Measurements from ENCODE around the gene FAF1.
A peak's percentile ranks its signal among the peaks of the same experiment; 100 is the strongest.

FAF1 gene

DNA sequence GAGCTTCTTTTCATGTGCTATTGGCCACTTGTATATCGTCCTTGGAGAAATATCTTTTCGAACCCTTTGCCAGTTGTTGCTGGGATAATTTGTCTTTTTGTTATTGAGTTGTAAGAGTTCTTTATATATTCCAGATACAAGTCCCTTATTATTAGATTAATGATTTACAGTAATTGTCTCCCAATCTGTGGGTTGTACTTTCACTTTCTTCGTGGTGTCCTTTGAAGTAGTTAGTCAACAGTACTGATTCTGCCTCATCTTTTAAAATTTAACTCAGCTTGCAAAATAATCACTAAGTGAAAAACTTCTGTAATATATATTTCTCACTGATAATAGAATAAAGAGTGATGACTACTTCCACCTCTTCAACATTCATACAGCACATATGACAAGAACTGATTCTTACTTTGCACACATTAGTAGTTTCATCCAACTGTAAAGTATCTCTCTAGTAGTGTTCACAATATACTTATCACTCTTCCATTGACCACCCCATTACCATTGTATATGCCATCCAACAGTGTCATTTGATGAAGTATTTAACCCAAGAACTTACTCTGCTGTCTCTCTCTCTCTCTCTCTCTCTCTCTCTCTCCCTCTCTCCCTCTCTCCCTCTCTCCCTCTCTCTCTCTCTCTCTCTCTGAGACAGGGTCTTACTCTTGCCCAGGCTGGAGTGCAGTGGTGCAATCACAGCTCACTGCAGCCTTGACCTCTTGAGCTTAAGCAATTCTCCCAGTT, 432.6 kb downstream of the FAF1 start:
- no peak for DNase-seq

DNA sequence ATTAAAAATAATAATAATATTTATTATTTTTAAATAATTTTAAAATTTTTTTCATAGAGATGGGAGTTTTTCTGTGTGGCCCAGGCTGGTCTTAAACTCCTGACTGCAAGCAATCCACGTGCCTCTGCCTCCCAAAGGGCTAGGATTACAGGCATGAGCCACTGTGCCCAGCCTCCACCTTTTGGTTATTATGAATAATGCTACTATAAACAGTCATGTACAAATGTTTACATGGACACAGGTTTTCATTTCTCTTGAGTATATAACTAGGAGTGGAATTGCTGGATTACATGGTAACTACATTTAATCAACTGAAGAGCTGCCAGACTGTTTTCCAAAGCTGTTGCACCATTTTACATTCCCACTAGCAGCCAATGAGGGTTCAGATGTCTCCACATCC, 433.6 kb downstream of the FAF1 start:
- no peak for DNase-seq

DNA sequence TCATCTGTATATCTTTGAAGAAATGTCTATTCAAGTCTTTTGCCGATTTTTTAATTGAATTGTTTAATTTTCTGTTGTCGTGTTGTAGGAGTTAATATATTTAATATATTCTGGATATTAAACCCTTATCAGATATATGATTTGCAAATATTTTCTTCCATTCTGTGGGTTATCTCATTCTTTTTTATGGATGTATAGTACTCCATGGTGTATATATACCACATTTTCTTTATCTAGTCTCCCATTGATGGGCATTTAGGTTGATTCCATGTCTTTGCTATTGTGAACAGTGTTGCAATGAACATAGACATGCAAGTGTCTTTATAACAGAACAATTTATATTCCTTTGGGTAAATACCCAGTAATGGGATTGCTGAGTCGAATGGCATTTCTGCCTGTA, 436.5 kb downstream of the FAF1 start:
- no peak for DNase-seq

DNA sequence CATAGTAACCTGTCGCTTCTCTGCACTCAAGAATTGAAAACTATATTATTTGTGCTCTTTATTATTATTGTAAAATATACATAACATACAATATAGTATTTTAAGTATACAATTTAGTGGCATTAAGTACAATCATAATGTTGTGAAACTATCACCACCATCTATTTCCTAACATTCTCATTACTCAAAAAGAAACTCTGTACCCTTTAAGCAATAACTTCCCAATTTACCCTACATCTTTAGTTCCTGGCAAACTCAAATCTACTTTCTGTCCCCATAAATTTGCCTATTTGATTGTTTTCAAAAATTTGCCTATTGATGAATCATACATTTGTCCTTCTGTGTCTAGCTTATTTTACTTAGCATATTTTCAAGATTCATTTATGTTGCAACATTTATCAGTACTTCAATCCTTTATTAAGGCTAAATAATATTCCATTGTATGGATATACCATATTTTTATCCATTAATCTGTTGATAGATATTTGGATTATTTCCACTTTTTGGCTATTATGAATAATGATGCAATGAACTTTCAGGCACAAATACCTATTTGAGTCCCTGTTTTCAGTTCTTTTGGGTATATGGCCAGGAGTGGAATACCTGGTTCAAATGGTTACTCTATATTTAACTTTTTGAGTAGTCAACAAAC, 437.2 kb downstream of the FAF1 start:
- no peak for DNase-seq

DNA sequence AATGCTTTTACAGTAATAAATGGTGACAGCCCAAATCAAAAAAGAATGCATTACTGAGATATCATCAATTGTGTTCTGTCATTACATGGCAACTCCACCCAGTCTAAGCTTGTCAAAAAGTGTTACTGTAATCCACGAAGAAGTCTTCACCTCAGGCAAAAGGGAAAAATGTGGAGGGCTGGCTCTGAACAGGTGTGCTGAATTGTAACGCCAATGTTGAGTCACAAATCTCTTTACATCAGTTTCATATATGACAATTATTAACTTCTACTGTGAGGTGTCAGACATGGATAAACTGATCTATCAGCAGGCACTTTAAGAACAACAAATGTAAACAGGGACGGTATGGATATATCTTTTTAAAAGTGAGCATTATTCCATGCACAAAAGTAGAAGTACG, 438.4 kb downstream of the FAF1 start:
- no peak for DNase-seq

DNA sequence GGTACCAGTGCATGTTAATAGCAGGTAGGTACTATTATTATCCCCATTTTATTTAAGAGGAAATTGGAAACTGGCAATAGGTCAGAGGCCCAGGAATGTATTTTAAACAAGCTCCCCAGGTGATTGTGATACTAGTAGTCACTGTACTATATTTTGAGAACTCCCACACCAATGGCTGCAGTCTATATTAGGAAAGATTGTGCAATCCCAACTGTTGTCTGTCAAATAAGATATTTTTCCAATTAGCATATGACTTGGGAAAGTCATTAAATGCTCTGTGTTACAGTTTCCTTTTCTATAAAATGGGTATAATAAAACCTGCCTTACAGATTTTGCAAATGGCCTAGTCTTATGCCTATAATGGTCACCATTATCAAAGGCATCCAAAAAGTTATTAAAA, 442.6 kb downstream of the FAF1 start:
- DNase-seq, result no peak

DNA sequence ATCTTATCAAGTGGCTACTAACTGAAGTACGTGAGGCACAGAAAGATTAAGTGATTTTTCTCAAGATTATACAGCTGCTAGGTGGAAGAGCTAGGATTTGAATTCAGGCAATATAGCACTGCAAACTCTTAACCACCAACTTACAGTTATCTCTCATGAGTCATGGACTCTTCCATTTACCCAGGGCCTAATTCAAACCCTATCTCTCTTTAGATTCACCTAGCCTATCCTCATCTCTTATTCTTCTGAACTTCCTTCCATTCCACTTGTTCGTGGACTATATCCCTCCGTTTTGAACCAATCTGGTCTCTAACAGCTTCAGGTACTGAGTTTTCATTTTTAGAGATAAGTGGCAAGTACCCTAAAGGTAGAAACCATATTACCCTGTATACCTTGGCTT, 444.0 kb downstream of the FAF1 start:
- no peak for DNase-seq

DNA sequence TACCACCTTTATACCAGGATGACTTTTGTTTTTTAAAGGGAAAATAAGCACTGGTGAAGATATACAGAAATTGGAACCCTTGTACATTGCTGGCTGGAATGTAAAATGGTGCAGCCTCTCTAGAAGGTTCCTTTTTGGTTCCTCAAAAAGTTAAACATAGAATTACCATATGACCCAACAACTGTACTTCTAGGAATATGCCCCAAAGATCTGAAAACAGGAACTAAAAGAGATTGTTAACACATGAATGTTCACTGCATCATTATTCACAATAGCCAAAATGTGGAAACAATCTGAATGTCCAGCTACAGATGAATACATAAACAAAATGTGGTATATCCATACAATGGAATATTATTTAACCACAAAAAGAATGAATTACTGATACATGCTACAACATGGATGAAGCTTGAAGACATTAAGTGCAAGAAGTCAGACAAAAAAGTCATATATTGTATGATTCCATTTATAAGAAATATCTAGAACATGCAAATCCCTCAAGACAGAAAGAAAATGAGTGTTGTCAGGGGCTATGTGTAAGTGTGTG, 452.0 kb downstream of the FAF1 start:
- DNase-seq, result no peak

DNA sequence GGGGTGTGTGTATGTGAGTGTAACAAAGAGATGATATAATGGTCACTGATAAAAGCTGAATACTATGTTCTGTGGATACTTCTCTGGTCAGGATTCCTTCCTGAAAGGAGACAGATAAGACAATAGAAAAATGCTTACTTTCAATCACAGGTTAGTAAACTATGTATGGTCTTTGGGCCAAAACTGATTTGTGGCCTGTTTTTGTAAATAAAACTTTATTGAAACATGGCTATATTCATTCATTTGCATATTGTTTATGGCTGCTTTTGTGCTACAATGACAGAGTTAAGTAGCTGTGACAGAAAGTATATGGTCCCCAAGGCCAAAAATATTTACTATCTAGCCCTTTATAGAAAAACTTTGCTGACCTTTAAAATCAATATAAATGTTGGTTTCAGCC, 454.6 kb downstream of the FAF1 start:
- DNase-seq, result no peak

DNA sequence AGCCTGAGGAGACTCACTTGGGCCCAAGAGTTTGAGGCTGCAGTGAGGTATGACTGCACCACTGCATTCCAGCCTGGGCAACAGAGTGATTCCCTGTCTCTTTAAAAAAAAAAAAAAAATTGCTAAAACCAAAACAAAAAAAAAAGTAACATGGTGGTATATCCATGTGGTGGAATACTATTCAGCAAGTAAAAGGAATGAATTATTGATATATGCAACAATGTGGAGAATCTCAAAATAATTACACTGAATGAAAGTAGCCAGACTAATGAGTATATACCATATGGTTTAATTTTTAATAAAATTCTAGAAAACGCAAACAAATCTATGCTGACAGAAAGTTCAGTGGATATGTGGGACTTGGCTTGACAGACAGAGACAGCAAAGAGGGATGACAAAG, 456.6 kb downstream of the FAF1 start:
- no peak for DNase-seq

DNA sequence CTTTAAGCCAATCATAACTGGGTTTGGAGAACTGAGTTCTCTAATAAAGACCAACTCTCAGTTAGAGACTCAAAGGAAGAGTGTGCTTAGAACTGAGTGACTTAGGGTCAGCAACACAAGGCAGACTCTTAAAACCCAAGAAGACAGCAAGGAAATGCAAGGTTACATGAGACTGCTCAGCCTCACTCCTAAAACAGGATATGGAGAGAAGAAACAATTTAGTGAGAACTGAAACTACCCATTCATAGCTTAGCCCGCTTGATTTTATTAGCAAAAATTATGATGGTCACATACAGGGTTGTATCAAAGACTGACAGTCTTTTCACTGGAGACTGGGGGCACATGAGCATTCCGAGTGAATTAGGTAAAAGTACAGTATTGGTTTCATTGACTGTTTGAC, 457.9 kb downstream of the FAF1 start:
- DNase-seq, result no peak

DNA sequence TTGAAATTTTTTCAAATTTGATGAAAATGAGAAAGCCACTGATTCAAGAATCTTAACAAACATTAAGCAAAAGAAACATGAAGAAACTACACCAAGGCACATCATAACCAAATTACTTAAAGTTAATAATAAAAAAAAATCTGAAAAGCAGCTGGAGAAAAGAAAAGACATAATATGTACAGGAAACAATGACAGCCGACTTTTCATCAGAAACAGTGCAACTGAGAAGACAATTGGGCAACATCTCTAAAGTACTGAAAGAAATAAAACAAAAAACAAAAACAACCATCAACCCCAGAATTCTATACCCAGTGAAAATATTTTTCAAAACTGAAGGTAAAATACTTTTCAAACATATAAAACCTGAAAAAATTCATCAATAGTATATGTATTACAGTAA, 463.1 kb downstream of the FAF1 start:
- no peak for DNase-seq

DNA sequence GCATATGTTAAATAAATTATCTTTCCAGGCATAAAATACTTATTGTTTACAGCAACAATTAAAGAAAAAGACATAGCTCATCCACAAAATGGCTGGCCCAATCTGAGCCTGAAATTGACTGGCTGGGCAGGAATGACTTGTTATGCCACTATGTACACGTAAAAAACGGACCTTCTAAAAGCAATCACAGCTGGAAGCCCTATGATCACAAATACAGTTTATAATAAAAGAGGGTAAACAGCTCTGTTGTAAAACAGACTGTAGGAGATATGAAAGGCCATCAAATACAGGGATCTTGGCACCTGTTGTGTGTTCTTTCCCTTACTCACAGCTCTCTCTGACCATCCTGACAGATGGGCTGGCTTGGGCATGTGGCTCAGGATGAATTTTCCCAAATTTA, 466.4 kb downstream of the FAF1 start:
- DNase-seq, result peak; percentile 23

DNA sequence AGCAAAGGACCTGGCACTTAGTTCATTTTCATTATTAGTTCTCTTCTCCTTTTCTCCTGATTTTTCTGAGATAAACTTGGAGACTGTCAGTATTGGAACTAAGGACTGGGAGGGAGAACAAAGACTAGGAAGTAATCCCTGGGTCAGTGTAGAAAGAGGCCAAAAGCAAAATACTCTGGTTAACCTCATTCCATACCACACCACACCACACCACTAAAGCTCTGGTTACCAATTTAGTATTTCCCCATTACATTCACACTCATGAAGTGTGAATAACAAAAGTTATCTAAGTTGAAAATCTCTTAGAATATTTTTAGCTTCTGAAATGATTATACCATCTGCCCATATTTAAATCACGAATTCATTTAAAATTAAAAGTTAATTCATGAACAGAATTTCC, 467.9 kb downstream of the FAF1 start:
- DNase-seq, result no peak

DNA sequence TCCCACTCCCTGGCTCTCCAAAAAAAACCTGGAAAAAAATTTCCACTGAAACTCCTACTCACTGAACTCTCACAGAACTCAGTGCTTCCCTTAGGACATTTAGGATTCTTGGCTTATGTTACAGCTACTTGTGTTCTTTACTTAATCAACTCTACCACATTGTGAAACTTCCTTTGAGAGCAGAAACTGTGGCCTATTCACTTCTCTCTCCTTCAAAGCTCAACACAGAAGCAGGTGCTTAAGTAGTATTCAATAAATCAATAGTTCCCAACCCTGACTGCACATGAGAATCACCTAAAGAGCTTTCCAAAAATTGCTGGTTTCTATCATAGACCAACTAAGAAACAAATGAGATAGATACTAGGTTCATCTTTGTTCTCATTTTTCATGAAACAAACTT, 468.9 kb downstream of the FAF1 start:
- no peak for DNase-seq

DNA sequence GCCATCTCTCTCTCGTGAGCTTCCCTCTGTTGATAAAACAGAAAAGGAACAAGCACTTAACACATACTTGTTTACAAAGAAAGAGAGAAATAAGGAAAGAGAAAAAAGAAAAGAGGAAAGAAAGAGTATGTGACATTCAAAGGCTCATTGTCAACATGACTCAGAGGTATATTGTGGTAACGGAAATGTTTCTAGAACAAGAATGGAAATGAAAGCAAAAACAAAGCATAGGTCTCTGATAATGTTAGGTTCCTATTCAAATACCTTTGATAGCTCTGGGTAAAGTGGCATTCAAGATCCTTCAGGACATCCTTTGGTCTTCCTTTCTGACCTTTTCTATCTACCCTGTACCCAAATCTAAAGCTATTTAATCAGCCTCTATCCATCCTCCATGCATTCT, 469.4 kb downstream of the FAF1 start:
- DNase-seq, result no peak

DNA sequence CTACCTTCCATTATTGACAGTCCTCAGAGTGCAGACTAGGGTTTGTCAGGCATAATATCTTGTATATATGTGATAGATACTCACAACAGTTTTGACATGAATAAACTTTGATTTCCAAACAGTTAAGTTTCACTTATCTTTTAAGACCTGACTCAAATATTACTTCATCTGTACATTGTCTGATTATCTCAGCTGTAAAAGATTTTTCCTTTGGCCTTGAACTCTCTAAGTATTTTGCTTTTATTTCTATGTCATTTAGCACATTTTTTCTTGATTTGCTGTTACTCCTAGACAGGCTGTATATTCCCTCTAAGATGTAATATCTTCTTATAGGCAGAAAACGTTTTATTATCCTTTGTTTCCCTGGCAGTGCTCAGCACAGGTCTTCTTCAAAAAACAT, 471.2 kb downstream of the FAF1 start:
- no peak for DNase-seq

DNA sequence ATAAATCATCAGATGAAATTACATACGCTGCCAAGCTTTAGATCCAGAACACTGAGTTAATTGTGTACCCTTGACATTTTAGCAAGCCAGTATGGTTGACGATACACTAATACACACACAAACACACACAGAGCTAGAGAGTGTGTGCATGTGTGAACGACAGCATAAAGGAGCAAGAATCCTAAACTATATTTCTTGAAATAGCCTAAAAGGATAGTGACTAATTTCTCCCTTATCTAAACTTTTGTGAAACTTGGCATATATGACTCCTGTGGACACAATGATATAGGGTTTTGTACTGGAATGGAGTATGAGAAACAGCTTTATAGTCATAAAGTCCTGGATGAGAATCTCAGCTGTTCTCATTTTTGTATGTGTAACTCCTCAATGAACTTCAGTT, 471.7 kb downstream of the FAF1 start:
- no peak for DNase-seq

DNA sequence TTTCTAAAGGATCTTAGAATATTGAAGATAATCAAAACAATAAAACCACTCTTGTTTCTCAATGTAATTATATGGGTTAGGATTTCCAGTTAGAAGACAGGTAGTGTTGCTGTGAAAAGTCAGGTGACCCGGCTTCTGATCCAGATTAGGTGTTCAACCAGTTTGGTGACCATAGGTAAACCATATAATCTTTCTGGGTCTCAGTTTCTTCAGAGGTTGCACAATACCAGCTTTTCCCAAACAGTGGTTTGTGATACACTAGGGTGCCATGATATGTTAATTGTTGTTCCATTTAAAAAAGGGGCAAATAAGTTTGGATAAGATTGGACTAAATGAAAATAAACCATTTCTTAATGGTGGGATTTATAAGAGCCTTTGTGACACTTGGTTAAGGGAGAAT, 472.3 kb downstream of the FAF1 start:
- DNase-seq, result no peak

DNA sequence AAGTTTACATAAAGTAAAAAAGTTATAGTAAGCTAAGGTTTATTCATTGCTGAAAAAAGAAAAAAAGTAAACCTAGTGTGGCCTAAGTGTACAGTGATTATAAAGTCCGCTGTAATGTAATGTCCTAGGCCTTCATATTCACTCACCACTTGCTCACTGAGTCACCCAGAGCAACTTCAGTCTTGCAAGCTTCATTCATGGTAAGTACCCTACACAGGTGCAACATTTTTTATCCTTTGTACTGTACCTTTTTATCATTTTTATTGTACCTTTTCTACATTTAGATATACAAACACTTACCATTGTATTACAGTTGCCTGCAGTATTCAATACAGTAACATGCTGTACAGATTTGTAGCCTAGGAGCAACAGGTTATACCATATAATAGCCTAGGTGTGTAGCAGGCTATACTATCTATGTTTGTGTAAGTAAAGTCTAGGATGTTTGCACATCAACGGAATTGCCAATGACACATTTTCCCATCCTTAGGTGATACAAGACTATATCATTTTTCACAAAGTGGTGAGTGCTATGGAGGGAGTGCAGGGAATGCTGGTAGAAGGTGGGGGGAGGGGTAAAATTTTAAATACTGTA, 478.8 kb downstream of the FAF1 start:
- no peak for DNase-seq

DNA sequence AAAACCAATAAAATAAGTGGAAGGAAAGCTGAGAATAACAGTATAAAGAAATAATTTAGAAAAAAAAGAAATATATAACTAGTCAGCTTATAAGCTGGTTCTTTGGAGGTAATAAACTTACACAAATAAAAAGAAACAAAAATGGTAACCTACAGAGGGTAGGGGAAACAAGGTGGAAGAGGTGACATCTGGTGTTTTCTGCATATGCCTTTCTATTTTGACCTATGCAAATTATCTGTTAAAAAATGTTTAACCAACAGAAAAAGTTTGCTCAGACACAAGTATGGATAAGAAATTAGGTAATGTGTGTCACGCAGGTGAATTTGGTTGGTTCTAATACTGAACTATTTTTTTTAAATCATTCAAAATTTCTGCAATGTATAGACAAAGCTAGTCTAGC, 483.3 kb downstream of the FAF1 start:
- no peak for DNase-seq

DNA sequence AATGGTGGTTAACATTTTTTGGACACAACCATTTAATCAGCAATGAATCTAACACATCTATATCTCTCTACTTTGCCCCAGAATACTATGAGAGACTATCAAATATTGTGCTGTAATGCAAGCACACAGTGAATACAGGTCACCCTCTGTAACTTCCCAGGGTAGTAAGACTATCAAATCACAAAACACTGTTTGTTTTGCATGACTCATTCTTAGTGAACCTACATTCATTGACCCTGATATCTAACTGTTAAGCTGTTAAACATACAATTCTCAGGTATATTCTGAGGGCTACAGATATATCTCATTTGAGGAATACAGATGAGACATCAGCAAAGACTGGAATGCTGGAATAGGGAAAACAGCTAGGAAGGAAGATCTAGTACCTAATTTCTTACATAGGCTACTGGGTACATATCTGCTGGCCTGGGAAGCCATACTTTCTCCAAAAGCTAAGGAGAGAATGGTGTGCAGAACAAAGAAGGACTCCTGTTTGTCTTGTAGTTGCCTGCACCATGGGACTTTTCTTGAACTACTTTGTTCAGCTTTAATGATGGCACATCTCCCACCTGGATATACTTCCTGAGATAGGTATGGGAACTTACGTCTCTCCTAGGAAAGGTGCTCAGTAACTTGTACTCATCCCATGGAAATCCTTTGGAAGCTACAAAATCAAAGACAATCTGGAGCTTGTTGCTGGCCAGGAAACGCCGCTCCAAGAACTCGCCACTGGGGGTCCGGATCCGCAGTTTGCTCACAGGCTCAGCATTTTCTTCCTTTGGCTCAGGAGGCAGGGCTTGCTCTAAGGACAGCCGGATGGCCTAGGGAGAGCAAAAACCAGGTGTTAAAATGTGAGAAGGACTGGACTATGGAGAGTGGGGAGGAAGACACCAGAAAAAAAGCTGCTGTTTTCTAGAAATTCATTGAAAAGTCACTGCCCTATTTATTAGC, 484.9 kb downstream of the FAF1 start:
- no peak for DNase-seq

DNA sequence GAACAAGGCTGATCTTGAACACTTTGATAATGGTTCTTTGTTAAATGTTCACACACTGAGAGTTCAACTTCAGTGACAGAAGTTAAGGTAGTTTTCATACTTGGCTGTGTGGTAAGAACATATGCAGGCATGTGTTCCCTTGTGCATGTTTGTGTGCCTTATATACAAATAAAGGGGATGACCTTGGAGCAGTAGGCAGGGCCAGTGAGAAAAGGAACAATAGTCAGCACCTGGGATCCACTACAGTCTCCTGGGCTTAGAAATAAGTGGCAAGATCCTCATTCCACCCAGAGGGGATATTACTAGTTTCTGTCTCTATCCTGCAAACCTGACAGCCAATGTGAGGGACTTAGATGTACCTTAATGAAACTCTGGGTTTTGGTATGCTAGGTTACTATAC, 486.6 kb downstream of the FAF1 start:
- DNase-seq, result no peak

Measured in NCI-H510A treated with DMSO at 0.1 percent for 48 hours (cell line).